ENCODE data around the gene CTSA. TPM values are rescaled to one million over a fixed set of nuclear protein-coding genes. Genes with fewer than 3 reads are reported as not detected.
A peak's percentile ranks its signal among the peaks of the same experiment; 100 is the strongest.

Gene CTSA
- 447 and 457 TPM in 2 replicates for total RNA-seq (2014; rRNA removed; shearing (Covaris generic))
- 1,285 and 1,383 TPM in 2 replicates for polyA plus RNA-seq (2015; cell fraction: cytosol; rRNA removed)
- polyA plus RNA-seq (2015; cell fraction: nucleus; rRNA removed): 906 and 1,065 TPM in 2 replicates

DNA sequence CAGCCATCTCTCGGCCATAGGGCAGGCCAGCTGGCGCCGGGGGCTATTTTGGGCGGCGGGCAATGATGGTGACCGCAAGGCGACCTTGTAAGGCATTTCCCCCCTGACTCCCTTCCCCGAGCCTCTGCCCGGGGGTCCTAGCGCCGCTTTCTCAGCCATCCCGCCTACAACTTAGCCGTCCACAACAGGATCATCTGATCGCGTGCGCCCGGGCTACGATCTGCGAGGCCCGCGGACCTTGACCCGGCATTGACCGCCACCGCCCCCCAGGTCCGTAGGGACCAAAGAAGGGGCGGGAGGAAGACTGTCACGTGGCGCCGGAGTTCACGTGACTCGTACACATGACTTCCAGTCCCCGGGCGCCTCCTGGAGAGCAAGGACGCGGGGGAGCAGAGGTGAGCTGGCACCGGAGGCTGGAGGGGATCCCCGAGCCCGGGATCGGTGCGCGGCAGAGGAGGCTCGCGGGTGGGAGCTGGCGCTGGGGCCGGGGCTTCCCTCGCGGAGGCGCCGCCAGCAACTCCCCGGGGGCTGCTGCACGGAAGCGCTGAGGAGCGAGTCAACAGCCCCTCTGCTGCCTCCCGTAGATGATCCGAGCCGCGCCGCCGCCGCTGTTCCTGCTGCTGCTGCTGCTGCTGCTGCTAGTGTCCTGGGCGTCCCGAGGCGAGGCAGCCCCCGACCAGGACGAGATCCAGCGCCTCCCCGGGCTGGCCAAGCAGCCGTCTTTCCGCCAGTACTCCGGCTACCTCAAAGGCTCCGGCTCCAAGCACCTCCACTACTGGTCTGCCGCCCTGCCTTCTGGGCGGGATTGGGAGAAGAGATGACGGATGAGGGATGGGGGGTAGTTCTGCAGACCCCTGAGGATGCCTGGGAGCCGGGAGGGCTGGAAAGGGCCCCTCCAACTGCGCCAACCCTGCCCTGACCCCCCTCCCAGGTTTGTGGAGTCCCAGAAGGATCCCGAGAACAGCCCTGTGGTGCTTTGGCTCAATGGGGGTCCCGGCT lies at the start of gene CTSA, which contains the start of gene NEURL2:
Gene CTSA (plus strand): TSS at position 351 of the 999 bp plus-strand sequence. CDS start 234 bp downstream, at position 585.
Gene NEURL2 (minus strand): TSS at position 224 of the 999 bp plus-strand sequence. CDS start 217 bp downstream, at position 7.
- peak; percentile 88 for DNase-seq (ENCODE audit: low read depth, low spot score)
- in situ Hi-C loops (cut with HindIII; ENCODE audit: low pct_unique_long_range_greater_than_20kb, low sequenced_read_pairs): no loop called here

DNA sequence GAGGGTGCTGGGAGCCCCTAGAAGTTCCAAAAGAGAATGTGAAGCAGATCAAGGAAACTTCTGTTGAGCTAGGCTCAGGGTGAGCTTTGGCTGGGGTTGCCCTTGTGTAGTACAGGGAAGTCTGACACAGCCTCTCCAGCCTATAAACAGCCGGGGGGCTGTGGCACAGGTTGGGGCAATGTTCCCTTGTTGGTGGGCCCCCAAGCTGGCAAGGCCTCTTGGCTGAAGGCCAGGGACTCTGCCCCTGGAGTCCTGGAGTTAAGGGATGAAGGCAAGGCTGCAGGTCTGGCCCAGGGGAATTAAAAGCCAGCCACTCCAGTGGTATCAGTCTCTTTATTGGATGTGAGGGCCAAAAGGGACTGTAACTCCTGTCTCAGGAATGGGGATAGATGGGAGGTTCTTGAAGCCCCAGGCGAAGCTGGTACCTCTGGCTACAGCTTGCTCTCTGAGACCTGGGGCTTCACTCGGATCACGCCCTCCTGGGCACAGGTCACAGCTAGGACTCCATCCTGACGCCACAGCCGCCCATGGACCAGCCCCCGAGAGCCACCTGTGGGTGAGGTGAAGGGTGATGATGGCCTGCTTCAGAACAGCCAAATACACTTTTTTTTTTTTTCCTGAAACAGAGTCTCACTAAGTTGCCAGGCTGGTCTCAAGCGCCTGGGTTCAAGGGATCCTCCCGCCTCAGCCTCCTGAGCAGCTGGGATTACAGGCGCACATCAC lies 49.6 kb upstream of the CTSA start:
- DNase-seq (ENCODE audit: low read depth, low spot score): no peak
- in situ Hi-C loops (cut with HindIII; ENCODE audit: low pct_unique_long_range_greater_than_20kb, low sequenced_read_pairs): no loop called here

DNA sequence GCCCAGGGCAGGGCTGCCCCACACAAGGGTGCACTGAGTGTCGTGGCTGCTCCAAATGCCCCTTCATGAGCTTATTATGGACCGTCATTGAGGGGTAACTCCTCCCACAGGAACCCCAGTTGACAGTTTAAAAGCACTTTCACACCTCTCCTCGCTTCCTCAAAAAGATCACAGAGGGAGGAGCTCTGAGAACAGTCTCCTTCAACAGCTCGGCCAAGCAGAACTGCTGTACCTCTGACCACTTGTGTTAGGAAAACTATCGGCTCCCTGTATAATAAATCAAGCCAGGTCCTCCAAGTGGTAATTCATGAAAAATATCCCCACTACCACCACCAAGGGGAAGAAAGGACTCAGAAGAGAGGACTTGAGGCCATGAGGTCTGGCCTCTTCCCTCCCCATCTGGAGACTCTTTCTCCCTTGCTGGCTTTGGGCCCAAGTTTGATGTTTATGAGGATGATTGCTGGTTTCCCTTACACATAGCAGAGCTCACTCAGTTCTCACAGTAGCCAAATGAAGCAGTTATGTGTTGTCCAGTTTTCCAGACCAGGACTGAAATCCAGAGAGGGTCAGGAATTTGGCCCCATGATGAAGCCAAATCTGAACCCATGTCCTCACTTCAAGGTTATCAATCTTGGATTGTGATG lies 48.8 kb upstream of the CTSA start:
- no peak for DNase-seq (ENCODE audit: low read depth, low spot score)
- in situ Hi-C loops (cut with HindIII; ENCODE audit: low pct_unique_long_range_greater_than_20kb, low sequenced_read_pairs): no loop called here

DNA sequence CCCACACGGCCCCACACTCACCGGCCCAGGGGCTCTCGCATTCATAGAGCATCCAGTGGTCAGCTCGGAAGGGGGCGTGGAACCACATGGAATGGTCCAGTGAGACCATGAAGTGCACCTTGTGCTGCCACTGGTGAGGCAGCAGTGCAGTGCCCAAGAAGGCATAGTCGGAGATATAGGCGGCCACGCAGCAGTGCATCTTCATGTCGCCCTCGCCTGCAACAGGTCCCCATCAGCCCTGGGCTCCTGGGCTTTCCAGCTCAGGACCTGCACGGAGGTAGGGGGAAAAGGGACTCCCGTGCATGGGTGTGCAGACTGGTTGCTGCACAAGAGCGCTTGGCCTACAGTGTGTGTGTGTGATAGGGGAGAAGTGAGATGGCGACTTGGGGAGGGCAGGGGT lies 47.6 kb upstream of the CTSA start:
- DNase-seq (ENCODE audit: low read depth, low spot score): no peak
- in situ Hi-C loops (cut with HindIII; ENCODE audit: low pct_unique_long_range_greater_than_20kb, low sequenced_read_pairs): no loop called here

DNA sequence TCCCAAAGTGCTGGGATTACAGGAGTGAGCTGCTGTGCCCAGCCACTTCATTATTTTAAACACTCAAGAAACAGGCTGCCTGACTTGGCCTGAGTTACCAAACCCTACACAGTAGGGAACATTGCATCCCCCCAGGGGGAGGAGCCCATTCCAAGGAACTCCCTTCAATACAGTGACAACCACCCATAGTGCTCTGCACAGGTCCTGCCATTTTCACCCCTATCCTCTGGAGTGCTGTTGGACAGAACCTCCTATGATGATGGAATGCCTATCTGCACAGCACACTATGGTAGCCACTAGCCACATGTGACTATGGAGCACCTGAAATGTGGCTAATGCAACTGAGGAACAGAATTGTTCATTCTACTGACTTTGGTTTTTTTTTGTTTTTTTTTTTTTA lies 45.7 kb upstream of the CTSA start:
- in situ Hi-C loops (cut with HindIII; ENCODE audit: low pct_unique_long_range_greater_than_20kb, low sequenced_read_pairs): no loop called here

DNA sequence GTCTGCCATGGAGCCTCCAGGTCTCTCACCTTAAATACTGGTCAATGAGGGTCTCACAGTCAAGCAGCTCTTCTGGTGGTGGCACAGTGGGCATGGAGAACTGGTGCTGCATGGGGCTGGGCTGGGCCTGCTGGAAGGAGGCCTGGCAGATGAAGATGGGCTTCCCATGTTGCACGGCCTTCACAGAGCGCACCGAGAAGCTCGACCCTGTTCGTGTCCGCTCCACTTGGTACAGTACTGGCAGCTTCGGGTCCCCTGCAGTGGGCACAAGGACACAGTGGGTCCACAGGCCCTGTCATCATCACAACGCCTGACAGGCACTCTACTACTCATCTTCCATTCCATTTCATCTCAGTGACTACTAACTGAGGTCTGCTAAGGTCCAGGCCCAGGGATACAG lies 42.7 kb upstream of the CTSA start:
- in situ Hi-C loops (cut with HindIII; ENCODE audit: low pct_unique_long_range_greater_than_20kb, low sequenced_read_pairs): no loop called here
- DNase-seq (ENCODE audit: low read depth, low spot score): no peak

More for the DNA sequence above, 45.7 kb upstream of the CTSA start:
- DNase-seq (ENCODE audit: low read depth, low spot score): no peak

DNA sequence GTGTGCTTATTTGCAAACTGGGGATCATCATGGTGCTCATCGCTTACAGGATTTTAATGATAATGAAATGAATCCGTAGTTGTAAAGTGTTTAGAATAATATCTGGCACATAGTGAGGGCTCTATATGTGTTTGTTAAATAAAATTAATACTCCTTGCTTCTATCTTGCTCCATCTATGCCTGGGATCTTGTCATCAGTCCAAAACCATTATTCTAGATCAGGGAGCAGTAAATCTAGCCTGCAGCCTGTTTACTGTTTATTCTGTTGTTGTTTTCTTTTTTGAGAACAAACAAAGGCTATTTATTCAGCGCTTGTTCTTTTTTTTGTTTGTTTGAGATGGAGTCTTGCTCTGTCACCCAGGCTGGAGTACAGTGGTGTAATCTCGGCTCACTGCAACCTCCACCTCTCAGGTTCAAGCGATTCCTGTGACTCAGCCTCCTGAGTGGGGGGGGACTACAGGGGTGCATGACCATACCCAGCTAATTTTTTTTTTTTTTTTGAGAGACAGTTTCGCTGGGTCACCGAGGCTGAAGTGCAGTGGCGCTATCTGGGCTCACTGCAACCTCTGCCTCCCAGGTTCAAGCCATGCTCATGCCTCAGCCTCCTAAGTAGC lies 42.1 kb upstream of the CTSA start:
- in situ Hi-C loops (cut with HindIII; ENCODE audit: low pct_unique_long_range_greater_than_20kb, low sequenced_read_pairs): no loop called here

DNA sequence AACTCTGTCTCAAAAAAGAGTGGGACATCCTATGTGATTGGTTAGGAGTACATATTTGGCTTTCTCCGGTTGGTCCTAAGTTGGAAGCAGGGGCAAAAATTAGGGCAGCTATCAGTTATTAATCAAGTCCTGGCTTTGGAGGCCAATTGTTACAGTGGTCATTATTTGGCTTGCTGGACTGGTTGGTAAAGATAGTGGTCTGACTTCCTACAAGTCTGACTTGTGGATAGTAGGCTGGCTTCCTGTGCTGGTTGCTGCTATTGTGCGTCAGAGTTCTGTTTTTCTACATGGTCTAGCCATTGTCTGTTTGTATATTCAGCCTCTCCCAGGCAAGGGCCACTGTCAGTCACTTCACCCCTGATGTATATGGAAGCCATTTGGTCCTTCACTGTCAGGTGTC lies 40.9 kb upstream of the CTSA start:
- no peak for DNase-seq (ENCODE audit: low read depth, low spot score)
- in situ Hi-C loops (cut with HindIII; ENCODE audit: low pct_unique_long_range_greater_than_20kb, low sequenced_read_pairs): no loop called here

More for the DNA sequence above, 42.1 kb upstream of the CTSA start:
- DNase-seq (ENCODE audit: low read depth, low spot score): no peak

DNA sequence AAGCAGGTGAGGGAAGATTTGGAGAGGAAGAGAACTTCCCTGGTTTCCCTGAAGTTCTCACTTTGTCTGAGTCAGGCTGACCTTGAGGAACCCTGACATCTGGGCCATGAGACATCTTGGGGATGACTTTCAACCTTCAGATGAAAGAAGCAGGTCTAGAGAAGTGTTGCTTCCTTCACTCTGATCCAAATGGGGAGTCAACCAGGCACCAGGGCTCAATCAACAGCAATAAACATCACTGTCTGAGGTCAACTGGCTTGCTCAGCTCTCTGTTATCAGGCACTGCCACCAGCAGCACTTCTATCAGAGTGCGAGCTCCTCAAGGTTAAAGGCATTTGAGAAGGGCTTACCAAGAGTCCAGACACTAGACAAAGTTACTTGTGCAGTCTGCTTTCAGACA lies 40.2 kb upstream of the CTSA start:
- DNase-seq (ENCODE audit: low read depth, low spot score): no peak
- in situ Hi-C loops (cut with HindIII; ENCODE audit: low pct_unique_long_range_greater_than_20kb, low sequenced_read_pairs): no loop called here

DNA sequence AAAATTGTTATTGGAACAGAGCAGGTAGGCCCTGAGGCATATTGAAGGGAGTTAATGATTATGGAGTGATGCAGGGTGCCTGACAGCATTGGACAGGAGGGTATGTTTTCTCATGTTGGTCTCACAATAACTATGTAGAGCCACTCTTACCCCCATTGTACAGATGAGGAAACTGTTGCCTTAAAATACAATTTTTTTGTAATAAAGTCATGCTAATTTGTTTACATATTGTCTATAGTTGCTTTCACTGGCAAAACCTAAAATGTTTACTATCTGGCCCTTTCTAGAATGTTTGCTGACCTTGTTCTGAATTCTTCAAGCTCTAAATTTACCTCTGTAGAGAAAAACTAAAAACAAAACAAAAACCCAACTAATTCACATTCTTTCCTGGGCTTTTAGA lies 39.6 kb upstream of the CTSA start:
- in situ Hi-C loops (cut with HindIII; ENCODE audit: low pct_unique_long_range_greater_than_20kb, low sequenced_read_pairs): no loop called here
- no peak for DNase-seq (ENCODE audit: low read depth, low spot score)

DNA sequence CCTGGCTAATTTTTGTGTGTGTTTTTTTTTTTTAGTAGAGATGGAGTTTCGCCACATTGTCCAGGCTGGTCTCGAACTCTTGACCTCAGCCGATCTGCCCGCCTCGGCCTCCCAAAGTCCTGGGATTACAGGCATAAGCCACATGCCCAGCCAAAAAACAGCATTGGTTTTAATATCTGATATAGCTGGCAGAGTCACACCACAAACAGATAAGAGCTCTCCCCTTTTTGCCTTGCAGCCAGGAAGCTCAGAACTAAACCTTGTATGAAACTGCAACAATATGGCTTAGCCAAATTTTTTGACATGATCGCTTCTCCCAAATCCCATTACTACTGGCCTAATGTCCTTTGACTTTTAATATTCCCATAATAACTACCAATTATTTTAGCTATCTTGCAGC lies 38.8 kb upstream of the CTSA start:
- no peak for DNase-seq (ENCODE audit: low read depth, low spot score)
- in situ Hi-C loops (cut with HindIII; ENCODE audit: low pct_unique_long_range_greater_than_20kb, low sequenced_read_pairs): no loop called here

DNA sequence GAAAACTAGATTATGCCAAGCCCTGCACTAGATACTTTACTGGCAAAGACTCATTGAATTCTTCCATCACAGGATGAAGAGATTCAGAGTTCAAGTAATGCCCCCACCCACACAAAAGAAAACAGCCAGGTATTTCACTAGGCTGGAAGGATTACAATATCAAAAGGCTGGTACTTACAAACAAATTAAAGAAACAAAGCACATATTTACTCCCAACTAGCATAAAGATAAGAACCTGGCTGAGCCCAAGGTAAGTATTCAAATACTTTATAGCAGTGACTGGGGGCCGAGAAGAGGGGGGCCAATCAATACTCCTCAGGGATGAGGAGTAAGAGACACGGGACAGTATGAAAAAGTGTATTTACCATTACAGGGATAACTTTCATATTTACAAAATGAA lies 37.7 kb upstream of the CTSA start:
- in situ Hi-C loops (cut with HindIII; ENCODE audit: low pct_unique_long_range_greater_than_20kb, low sequenced_read_pairs): no loop called here
- DNase-seq (ENCODE audit: low read depth, low spot score): no peak

DNA sequence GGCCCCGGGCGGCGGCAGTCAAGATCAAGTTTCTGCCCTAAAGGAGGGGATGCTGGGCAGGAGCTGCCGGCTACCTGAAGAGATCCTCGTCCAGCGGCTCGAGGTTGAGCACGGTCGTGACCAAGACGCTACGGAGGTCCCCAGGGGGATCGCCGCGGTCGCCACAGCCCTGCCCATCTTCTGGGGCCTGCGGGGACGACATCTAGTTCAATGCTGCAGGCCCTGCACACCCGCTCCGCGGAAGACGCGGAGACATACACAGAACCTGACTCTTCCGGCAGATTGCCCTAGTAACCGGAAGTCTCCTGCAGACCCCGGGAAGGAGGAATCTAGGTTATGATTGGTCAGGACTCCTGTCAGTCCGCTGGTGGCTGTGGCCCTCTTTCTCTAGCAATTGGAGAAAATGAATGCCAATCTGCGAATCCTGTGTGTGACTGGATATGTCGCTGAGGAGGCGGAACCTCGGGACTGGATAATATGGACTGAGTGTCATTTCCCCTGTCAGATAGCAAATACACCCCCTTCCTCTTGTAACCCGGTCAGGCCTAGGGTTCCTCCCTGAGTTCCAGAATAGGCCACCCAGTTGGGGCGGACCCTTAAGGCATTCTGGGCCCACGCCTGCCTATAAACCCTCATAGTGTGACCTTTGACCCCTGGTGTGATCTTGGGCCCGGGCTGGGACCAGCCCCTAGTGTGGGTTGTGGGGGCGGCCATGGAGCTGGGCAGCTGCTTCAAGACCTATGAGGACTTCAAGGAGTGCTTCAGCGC lies 33.8 kb upstream of the CTSA start, which contains the start of the genes ACOT8 and ZSWIM3:
Gene ACOT8 (minus strand): TSS at position 279 of the 768 bp plus-strand sequence. CDS start 77 bp downstream, at position 202.
Gene ZSWIM3 (plus strand): TSS at position 501 of the 768 bp plus-strand sequence. CDS start 212 bp downstream, at position 713.
- in situ Hi-C loops (cut with HindIII; ENCODE audit: low pct_unique_long_range_greater_than_20kb, low sequenced_read_pairs): no loop called here
- DNase-seq (ENCODE audit: low read depth, low spot score): peak; percentile 100

DNA sequence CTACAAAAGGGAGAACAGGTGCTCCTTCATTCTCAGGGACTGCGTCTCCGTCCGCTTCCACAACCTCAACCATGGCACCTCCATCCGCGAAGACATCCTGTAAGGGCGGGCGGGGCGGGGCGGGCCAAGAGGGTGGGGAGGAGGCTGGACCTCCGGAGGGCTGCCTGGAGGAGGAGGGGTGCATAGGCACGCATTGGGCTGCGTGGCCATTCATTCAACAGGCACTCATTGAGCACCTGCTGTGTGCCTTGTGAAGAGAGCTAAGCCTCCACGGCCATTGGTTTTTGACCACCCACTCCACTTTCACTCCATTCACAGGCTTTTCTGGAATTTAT lies 33.3 kb upstream of the CTSA start:
- in situ Hi-C loops (cut with HindIII; ENCODE audit: low pct_unique_long_range_greater_than_20kb, low sequenced_read_pairs): no loop called here
- peak; percentile 37 for DNase-seq (ENCODE audit: low read depth, low spot score)

DNA sequence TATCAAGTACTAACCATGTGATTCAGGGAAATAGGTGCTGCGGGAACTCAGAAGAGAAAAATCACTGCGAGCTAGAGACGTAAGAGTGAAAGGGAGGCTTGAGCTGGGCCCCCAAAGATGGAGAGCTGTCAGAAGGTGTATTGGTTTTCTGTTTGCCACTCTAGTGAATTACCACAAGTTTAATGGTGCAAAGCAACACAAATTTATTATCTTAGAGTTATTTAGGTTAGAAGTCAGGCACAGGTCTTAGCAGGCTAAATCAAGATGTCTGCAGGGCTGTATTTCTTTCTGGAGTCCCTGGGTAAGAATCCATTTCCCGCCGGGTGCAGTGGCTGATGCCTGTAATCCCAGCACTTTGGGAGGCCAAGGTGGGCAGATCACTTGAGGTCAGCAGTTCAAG lies 31.2 kb upstream of the CTSA start:
- in situ Hi-C loops (cut with HindIII; ENCODE audit: low pct_unique_long_range_greater_than_20kb, low sequenced_read_pairs): no loop called here
- DNase-seq (ENCODE audit: low read depth, low spot score): no peak

DNA sequence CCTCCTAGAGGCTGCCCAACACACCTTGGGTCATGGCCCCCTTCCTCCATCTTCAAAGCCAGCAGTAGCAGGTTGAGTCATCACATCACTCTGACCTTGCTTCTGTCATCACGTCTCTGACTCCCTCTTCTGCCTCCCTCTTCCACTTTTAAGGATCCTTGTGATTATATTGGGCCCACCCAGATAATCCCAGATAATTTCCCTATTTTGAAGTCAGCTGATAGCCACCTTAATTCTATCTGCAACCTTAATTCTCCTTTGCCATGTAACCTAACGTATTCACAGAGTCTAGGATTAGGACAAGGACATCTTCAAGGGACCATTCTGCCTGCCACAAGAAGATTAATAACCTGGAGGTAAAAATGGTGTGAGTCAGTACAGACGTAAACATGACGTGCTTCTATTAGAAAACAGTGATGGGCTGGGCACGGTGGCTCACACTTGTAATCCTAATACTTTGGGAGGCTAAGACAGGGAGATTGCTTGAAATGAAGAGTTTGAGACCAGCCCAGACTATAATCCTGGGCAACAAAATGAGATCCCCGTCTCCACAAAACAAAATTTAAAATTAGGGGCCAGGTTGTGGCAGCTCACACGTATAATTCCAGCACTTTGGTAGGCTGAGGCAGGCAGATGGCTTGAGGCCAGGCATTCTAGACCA lies 30.4 kb upstream of the CTSA start:
- no peak for DNase-seq (ENCODE audit: low read depth, low spot score)
- in situ Hi-C loops (cut with HindIII; ENCODE audit: low pct_unique_long_range_greater_than_20kb, low sequenced_read_pairs): no loop called here

Data from SK-MEL-5 (cell line).